ENCODE results near the gene IER3. TPM values are rescaled to one million over a fixed set of nuclear protein-coding genes. Genes with fewer than 3 reads are reported as not detected.
A peak's percentile ranks its signal among the peaks of the same experiment; 100 is the strongest.

Gene IER3
- total and polyA plus RNA-seq, 2 of the 8 experiments (the other 6 are each of a cell fraction or from before 2014, with no cell fraction given): 11.9 to 26.5 TPM

GRCh38 chr6:30743099-30744053, 971 bp downstream of the IER3 start (continued):
- TF ChIP-seq, protein P1, sequence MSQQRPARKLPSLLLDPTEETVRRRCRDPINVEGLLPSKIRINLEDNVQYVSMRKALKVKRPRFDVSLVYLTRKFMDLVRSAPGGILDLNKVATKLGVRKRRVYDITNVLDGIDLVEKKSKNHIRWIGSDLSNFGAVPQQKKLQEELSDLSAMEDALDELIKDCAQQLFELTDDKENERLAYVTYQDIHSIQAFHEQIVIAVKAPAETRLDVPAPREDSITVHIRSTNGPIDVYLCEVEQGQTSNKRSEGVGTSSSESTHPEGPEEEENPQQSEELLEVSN (IDR thresholded peaks at IDR 0.05): no peak
- TF ChIP-seq CHD7 (IDR thresholded peaks at IDR 0.05; ENCODE audit: insufficient replicate concordance, low read length) (no peak), KDM1A (IDR thresholded peaks at IDR 0.05; ENCODE audit: borderline replicate concordance, low read length) (no peak), EGR1 (IDR thresholded peaks at IDR 0.05; ENCODE audit: borderline replicate concordance, low read depth, low read length) (no peak), TAF7 (optimal IDR thresholded peaks at IDR 0.05; ENCODE audit: borderline replicate concordance, low read depth, low read length) (peak; percentile 1), EZH2 (IDR thresholded peaks at IDR 0.05; ENCODE audit: low read depth, low read length, severe bottlenecking) (peak; percentile 16)
- TF ChIP-seq, protein P2, sequence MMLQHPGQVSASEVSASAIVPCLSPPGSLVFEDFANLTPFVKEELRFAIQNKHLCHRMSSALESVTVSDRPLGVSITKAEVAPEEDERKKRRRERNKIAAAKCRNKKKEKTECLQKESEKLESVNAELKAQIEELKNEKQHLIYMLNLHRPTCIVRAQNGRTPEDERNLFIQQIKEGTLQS (IDR thresholded peaks at IDR 0.05; ENCODE audit: insufficient read depth, low read depth, low read length): no peak
